HepG2 (cell line): Measurements from ENCODE around the gene COQ10B. TPM values are rescaled to one million over a fixed set of nuclear protein-coding genes. Genes with fewer than 3 reads are reported as not detected.

Source experiments
- DMTF1 ChIP-seq: sonication (generic); formaldehyde crosslinking; IDR thresholded peaks from 2 replicates; pipeline ENCODE4 v1.4.0; 2020; ENCODE audit warnings: mild to moderate bottlenecking, missing genetic modification reagents
- GMEB2 ChIP-seq: IDR thresholded peaks from 2 replicates; pipeline ENCODE4 v1.6.1; 2016; ENCODE audit warnings: missing biosample characterization, missing genetic modification reagents, low read depth
- IKZF1 ChIP-seq: fragments of 450-650 bp; IDR thresholded peaks from 2 replicates; pipeline ENCODE4 v1.7.1; 2016
- KAT2B ChIP-seq: fragments of 150-350 bp; IDR thresholded peaks from 2 replicates; pipeline ENCODE4 v1.6.1; 2014; ENCODE audit warnings: low read depth, low read length, borderline replicate concordance
- KAT7 ChIP-seq: IDR thresholded peaks from 2 replicates; pipeline ENCODE4 v1.6.1; 2018; ENCODE audit warnings: borderline replicate concordance, missing compliant biosample characterization
- KDM2A ChIP-seq: sonication (generic); formaldehyde crosslinking; IDR thresholded peaks from 2 replicates; pipeline ENCODE4 v1.4.0; 2020; ENCODE audit warnings: low read depth, missing genetic modification reagents, borderline replicate concordance
- MATR3 ChIP-seq: sonication (generic); formaldehyde crosslinking; IDR thresholded peaks from 2 replicates; pipeline ENCODE4 v1.4.0; 2020; ENCODE audit warnings: missing genetic modification reagents
- PCBP2 ChIP-seq: fragments of 200-400 bp; formaldehyde crosslinking; optimal IDR thresholded peaks from 2 replicates; pipeline ENCODE3; 2018; ENCODE audit warnings: low read length, low read depth; ENCODE audit not compliant: poor library complexity, severe bottlenecking
- PHF21A ChIP-seq: sonication (generic); formaldehyde crosslinking; IDR thresholded peaks from 2 replicates; pipeline ENCODE4 v1.5.0; 2020; ENCODE audit warnings: mild to moderate bottlenecking, missing genetic modification reagents
- RARG ChIP-seq: sonication (generic); formaldehyde crosslinking; IDR thresholded peaks from 2 replicates; pipeline ENCODE4 v1.4.0; 2020; ENCODE audit warnings: low read depth, mild to moderate bottlenecking, missing genetic modification reagents
- THAP11 ChIP-seq: IDR thresholded peaks from 2 replicates; pipeline ENCODE4 v1.6.1; 2016; ENCODE audit warnings: missing biosample characterization, missing genetic modification reagents
- ZBTB34 ChIP-seq: sonication (generic); formaldehyde crosslinking; IDR thresholded peaks from 2 replicates; pipeline ENCODE4 v1.8.0; 2022; ENCODE audit warnings: mild to moderate bottlenecking, missing genetic modification reagents
- ZBTB44 ChIP-seq: sonication (generic); formaldehyde crosslinking; IDR thresholded peaks from 2 replicates; pipeline ENCODE4 v1.4.0; 2020; ENCODE audit warnings: missing genetic modification reagents
- ZNF136 ChIP-seq: sonication (generic); formaldehyde crosslinking; IDR thresholded peaks from 2 replicates; pipeline ENCODE4 v1.8.1; 2022; ENCODE audit warnings: low read depth, mild to moderate bottlenecking, moderate library complexity, missing genetic modification reagents
- ZNF337 ChIP-seq: sonication (generic); formaldehyde crosslinking; IDR thresholded peaks from 2 replicates; pipeline ENCODE4 v1.5.1; 2020; ENCODE audit warnings: missing genetic modification reagents, low read depth, mild to moderate bottlenecking, borderline replicate concordance
- ZNF441 ChIP-seq: sonication (generic); formaldehyde crosslinking; IDR thresholded peaks from 2 replicates; pipeline ENCODE4 v1.7.0; 2021; ENCODE audit warnings: missing genetic modification reagents, borderline replicate concordance
- ZNF619 ChIP-seq: sonication (generic); formaldehyde crosslinking; IDR thresholded peaks from 2 replicates; pipeline ENCODE4 v1.4.0; 2020; ENCODE audit warnings: mild to moderate bottlenecking, missing genetic modification reagents
- ZNF878 ChIP-seq: sonication (generic); formaldehyde crosslinking; IDR thresholded peaks from 2 replicates; pipeline ENCODE4 v1.8.1; 2023; ENCODE audit warnings: mild to moderate bottlenecking, missing genetic modification reagents, moderate library complexity
- polyA plus RNA-seq, 8 experiments: library from polyadenylated mRNA; depleted of rRNA in 3 of 8; stranded (reverse) in 7 of 8; unstranded in 1 of 8; fragments of >200 nt; fragmentation: Illumina TruSeq in 4 of 8; extraction: Trizol in 4 of 8; gene quantifications; 2 replicates each; pipeline versions ENCODE4 v1.2.1 to v1.2.3, GENCODE V29; 2011 to 2016; ENCODE audit warnings: low read depth in 4 of 8, missing spikeins in 1 of 8, mixed read lengths in 1 of 8; ENCODE audit not compliant: insufficient read depth in 1 of 8
- total RNA-seq, 5 experiments: library from RNA; depleted of rRNA; stranded (reverse); fragments of >200 nt; fragmentation: Illumina TruSeq; extraction: Trizol; gene quantifications; 2 replicates each; pipeline ENCODE4 v1.2.3, GENCODE V29; 2016; ENCODE audit warnings: low read depth in 1 of 5

The COQ10B gene
- total and polyA plus RNA-seq, 2 of the 13 experiments (the other 11 are each of a cell fraction or from before 2014, with no cell fraction given): 4.6 to 34.9 TPM

GRCh38 chr2:197435598-197436420 is 17.5 kb upstream of the COQ10B start (continued):
- 0 out of 2 replicates have a peak, but pooled peaks have one; percentile 62 for TF ChIP-seq DMTF1 (CRISPR knock-in tag)
- TF ChIP-seq GMEB2 (CRISPR knock-in tag): no peak
- TF ChIP-seq ZNF337 (CRISPR knock-in tag): peak; percentile 69; the same call in 1 of the 2 replicates
- TF ChIP-seq ZNF136: 0 out of 2 replicates have a peak, but pooled peaks have one; percentile 30
- no peak for TF ChIP-seq MATR3 (CRISPR knock-in tag)
- no peak for TF ChIP-seq IKZF1
- TF ChIP-seq KAT7: peak; percentile 78; the same call in 1 of the 2 replicates
- no peak for TF ChIP-seq RARG (CRISPR knock-in tag)
- TF ChIP-seq THAP11 (CRISPR knock-in tag): 0 out of 2 replicates have a peak, but pooled peaks have one; percentile 37
- TF ChIP-seq ZNF619 (CRISPR knock-in tag): 0 out of 2 replicates have a peak, but pooled peaks have one; percentile 31
- TF ChIP-seq ZNF441 (CRISPR knock-in tag): peak; percentile 45; the same call in 1 of the 2 replicates
- TF ChIP-seq ZNF878 (CRISPR knock-in tag): no peak
- TF ChIP-seq KDM2A (CRISPR knock-in tag): 0 out of 2 replicates have a peak, but pooled peaks have one; percentile 17
- TF ChIP-seq ZBTB44 (CRISPR knock-in tag): no peak
- no peak for TF ChIP-seq ZBTB34
- TF ChIP-seq KAT2B: no peak
- TF ChIP-seq PCBP2: no peak
- TF ChIP-seq PHF21A: no peak
